Sciatic nerve (tissue), 2 donors: ENCODE measurements around the gene SH3BP4. TPM values are rescaled to one million over a fixed set of nuclear protein-coding genes. Genes with fewer than 3 reads are reported as not detected.

Source experiments
- ATAC-seq: fragments of 200-7000 bp; cut with Tn5 transposase; one replicate; pipeline ENCODE4 v1.9.1; 2020; ENCODE audit warnings: mild to moderate bottlenecking, moderate library complexity
- DNase-seq: peaks from one replicate; pipeline ENCODE4 v3.0.0-alpha.2; 2020; ENCODE audit warnings: low spot score
- intact Hi-C: fragments of 100-400 bp; cut with DNase I; formaldehyde crosslinking; loops from one replicate; pipeline ENCODE4 v1.14.2; 2022
- total RNA-seq: library from RNA; stranded (reverse); fragmentation: NEBNext Ultra II Directional; extraction: Animal tissue kit (Norgen Biotek cat#: 25700); gene quantifications from one replicate; pipeline ENCODE4 v1.2.1, GENCODE V29; 2021
- donor health status: DM: no; HTN: no; CAD: no.
- donor health status: DM: no; HTN: no; CAD: no.

SH3BP4 gene
- total RNA-seq, 1 donor from 2014 or later, result 26.7 TPM

GRCh38 chr2:235092433-235093223 lies 140.8 kb downstream of the SH3BP4 start:
- no peak for ATAC-seq
- intact Hi-C loops, result no loop called here
- DNase-seq, result no peak

GRCh38 chr2:235094457-235094856 lies 142.6 kb downstream of the SH3BP4 start:
- DNase-seq, result no peak
- intact Hi-C loops, result no loop called here
- ATAC-seq, result no peak

GRCh38 chr2:235095569-235095968 lies 143.8 kb downstream of the SH3BP4 start:
- ATAC-seq (no peak), DNase-seq (no peak)
- intact Hi-C loops, result no loop called here

GRCh38 chr2:235096447-235096846 lies 144.6 kb downstream of the SH3BP4 start:
- ATAC-seq, result no peak
- intact Hi-C loops, result no loop called here

GRCh38 chr2:235097196-235097595 lies 145.4 kb downstream of the SH3BP4 start:
- intact Hi-C loops, result no loop called here
- no peak for DNase-seq
- no peak for ATAC-seq

More at GRCh38 chr2:235096447-235096846, 144.6 kb downstream of the SH3BP4 start:
- DNase-seq, result no peak

GRCh38 chr2:235098269-235098668 lies 146.5 kb downstream of the SH3BP4 start:
- intact Hi-C loops, result no loop called here
- DNase-seq (no peak), ATAC-seq (no peak)

- ATAC-seq, result no peak
- no peak for DNase-seq
- intact Hi-C loops, result no loop called here
These were observed 147.1 kb downstream of the SH3BP4 start for GRCh38 chr2:235098736-235099494.

- intact Hi-C loops, result no loop called here
- ATAC-seq (no peak), DNase-seq (no peak)
These were observed 151.1 kb downstream of the SH3BP4 start for GRCh38 chr2:235102896-235103295.
